Smooth muscle cell (in vitro differentiated cells): ENCODE results near the gene RPSA. TPM values are rescaled to one million over a fixed set of nuclear protein-coding genes. Genes with fewer than 3 reads are reported as not detected.

ENCODE experiments used
- DNase-seq: peaks from one replicate; lab custom pipeline; 2025; ENCODE audit not compliant: unreplicated experiment; lab: John Stamatoyannopoulos, UW
- H2AFZ ChIP-seq: fragments of 200-600 bp; sonication (generic); 2 replicates; pipeline ENCODE4 v1.6.0; 2016; ENCODE audit warnings: antibody characterized with exemption, low read depth, mild to moderate bottlenecking
- H3F3A ChIP-seq: fragments of 200-600 bp; sonication (generic); 2 replicates; pipeline ENCODE4 v1.6.0; 2017; ENCODE audit warnings: antibody characterized with exemption, low read depth
- H3K27ac ChIP-seq: fragments of 200-600 bp; sonication (generic); 2 replicates; pipeline ENCODE4 v1.5.1; 2016; ENCODE audit warnings: low read depth, mild to moderate bottlenecking
- H3K27me3 ChIP-seq: fragments of 200-600 bp; sonication (generic); 2 replicates; pipeline ENCODE4 v1.6.1; 2016; ENCODE audit warnings: low read depth, mild to moderate bottlenecking
- H3K36me3 ChIP-seq: fragments of 200-600 bp; sonication (generic); 2 replicates; pipeline ENCODE4 v1.5.1; 2016; ENCODE audit warnings: low read depth
- H3K4me1 ChIP-seq: fragments of 200-600 bp; sonication (generic); 2 replicates; pipeline ENCODE4 v1.5.1; 2016; ENCODE audit warnings: low read depth
- H3K4me2 ChIP-seq: fragments of 200-600 bp; sonication (generic); 2 replicates; pipeline ENCODE4 v1.6.0; 2016; ENCODE audit warnings: mild to moderate bottlenecking
- H3K4me3 ChIP-seq: fragments of 200-600 bp; sonication (generic); 2 replicates; pipeline ENCODE4 v1.5.1; 2016; ENCODE audit warnings: mild to moderate bottlenecking
- H3K79me2 ChIP-seq: fragments of 200-600 bp; sonication (generic); 2 replicates; pipeline ENCODE4 v1.6.0; 2016; ENCODE audit warnings: low read depth, mild to moderate bottlenecking
- H3K9ac ChIP-seq: fragments of 200-600 bp; sonication (generic); 2 replicates; pipeline ENCODE4 v1.6.0; 2016; ENCODE audit warnings: low read depth
- H3K9me3 ChIP-seq: fragments of 200-600 bp; sonication (generic); replicated peaks from 2 replicates; pipeline ENCODE4 v1.5.1; 2016; ENCODE audit warnings: low read depth
- H4K20me1 ChIP-seq: fragments of 200-600 bp; sonication (generic); 2 replicates; pipeline ENCODE4 v1.6.0; 2016; ENCODE audit warnings: low read depth
- WGBS: methylation state at CpG from one replicate; pipeline ENCODE4 v1.1.7; 2016; ENCODE audit warnings: low lambda C conversion rate; 5-methylcytosine and 5-hydroxymethylcytosine counted together
- polyA plus RNA-seq: library from polyadenylated mRNA; unstranded; fragments of >200 nt; fragmentation: Nextera tagmentation; extraction: Ambion mirVana; gene quantifications from 2 replicates; pipeline ENCODE4 v1.2.1, GENCODE V29; 2016
- total RNA-seq: library from RNA; depleted of rRNA; stranded (reverse); fragments of >200 nt; gene quantifications from 2 replicates; pipeline ENCODE4 v1.2.3, GENCODE V29; 2014
- TF ChIP-seq, protein P1 (sequence below): fragments of 200-600 bp; sonication (generic); IDR thresholded peaks from 2 replicates; pipeline ENCODE4 v1.5.1; 2017; ENCODE audit warnings: borderline replicate concordance, mild to moderate bottlenecking, antibody characterized with exemption; ENCODE audit not compliant: insufficient read depth, poor library complexity, severe bottlenecking

Gene RPSA
- total and polyA plus RNA-seq, 2 experiments from 2014 or later, result 355 to 1,254 TPM

DNA sequence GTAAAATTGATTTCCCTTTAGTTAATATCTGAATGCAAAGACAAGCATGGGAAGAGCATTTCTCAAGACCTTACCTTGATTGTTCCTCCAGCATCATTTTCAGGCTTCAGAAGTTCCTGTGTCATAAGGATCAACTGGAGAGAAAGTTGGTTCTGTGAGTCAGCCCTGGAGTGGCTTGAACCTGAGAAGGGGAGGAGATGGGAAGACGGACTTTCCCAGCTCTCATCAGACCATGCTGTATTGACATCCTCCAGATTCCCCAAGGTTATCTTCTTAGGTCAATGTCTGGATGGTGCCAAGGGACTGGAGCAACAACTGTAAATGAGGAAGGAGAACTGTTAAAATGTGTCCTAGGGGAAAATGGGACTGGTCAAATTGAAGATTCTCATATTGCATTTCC, 21.0 kb downstream of the RPSA start:
- no peaks in the 10 kb centered on the region for H3K9me3 ChIP-seq
- H3K27me3 ChIP-seq, result no peaks in the 10 kb centered on the region
- no peaks in the 10 kb centered on the region for H3K4me1 ChIP-seq
- H3K36me3 ChIP-seq, result no peaks in the 10 kb centered on the region
- H4K20me1 ChIP-seq, result no peaks in the 10 kb centered on the region
- H2AFZ ChIP-seq, result no peak overlapping the region
- DNase-seq, result no peak
- H3K9ac ChIP-seq, result no peak overlapping the region
- WGBS, result 64% methylated on average over 1 of the region's 1 CpG
- H3K79me2 ChIP-seq, result no peaks in the 10 kb centered on the region
- no peak overlapping the region for H3K4me3 ChIP-seq
- H3K27ac ChIP-seq, result no peak overlapping the region
- TF ChIP-seq, protein P1, sequence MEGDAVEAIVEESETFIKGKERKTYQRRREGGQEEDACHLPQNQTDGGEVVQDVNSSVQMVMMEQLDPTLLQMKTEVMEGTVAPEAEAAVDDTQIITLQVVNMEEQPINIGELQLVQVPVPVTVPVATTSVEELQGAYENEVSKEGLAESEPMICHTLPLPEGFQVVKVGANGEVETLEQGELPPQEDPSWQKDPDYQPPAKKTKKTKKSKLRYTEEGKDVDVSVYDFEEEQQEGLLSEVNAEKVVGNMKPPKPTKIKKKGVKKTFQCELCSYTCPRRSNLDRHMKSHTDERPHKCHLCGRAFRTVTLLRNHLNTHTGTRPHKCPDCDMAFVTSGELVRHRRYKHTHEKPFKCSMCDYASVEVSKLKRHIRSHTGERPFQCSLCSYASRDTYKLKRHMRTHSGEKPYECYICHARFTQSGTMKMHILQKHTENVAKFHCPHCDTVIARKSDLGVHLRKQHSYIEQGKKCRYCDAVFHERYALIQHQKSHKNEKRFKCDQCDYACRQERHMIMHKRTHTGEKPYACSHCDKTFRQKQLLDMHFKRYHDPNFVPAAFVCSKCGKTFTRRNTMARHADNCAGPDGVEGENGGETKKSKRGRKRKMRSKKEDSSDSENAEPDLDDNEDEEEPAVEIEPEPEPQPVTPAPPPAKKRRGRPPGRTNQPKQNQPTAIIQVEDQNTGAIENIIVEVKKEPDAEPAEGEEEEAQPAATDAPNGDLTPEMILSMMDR, result no peak
- H3F3A ChIP-seq, result no peaks in the 10 kb centered on the region
- no peak overlapping the region for H3K4me2 ChIP-seq

DNA sequence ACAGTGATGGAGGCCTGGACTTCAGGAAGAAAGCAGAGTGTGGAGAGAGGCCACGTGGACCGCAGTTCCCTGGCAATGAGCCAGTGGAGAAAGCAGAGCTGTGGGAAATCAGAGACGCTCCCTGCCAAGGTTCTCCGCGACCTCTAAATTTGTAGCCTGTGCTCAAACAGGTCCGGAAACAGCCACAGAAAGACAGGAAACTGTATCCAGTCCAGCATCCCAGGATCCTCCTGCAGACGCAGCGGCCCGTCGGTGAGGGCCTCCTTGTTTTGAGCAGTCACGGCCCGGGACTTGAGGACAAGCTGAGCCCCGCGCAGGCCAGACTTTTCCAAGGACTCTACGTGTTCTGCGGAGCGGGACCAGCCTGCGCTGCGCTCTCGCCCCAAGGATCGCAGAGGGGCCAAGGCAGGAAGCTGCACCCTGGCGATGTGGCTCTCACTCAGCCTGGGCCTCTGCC, 22.3 kb downstream of the RPSA start:
- Histone ChIP-seq H4K20me1 (no peaks in the 10 kb centered on the region), H2AFZ (no peak overlapping the region), H3K4me1 (no peaks in the 10 kb centered on the region), H3K36me3 (no peaks in the 10 kb centered on the region), H3K79me2 (no peaks in the 10 kb centered on the region), H3K9me3 (no peaks in the 10 kb centered on the region), H3K9ac (no peak overlapping the region), H3K27ac (no peak overlapping the region), H3F3A (no peaks in the 10 kb centered on the region), H3K4me2 (no peak overlapping the region), H3K4me3 (no peak overlapping the region), H3K27me3 (no peaks in the 10 kb centered on the region)
- DNase-seq, result no peak
- TF ChIP-seq, protein P1, result no peak
- WGBS, result 94% methylated on average over 21 of the region's 22 CpGs

DNA sequence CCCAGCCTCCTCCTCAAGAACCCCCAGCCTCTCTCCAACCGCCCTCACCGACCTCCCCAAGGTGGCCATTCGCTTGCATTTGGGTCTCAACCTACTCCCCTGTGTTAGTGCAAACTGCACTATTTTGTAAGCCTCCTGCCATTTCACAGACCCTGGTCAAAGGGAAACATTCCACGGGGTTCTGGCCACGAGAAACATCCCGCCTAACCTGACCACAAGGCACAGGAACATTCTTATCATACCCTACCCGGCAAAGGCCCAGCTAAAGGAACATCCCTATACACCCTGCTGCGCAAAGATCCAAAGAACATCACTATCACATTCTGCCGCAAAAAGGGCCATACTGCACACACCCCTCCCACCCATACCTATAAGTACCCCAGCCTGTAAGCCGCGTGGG, 22.9 kb downstream of the RPSA start:
- Histone ChIP-seq H3K4me1 (no peaks in the 10 kb centered on the region), H3K79me2 (no peaks in the 10 kb centered on the region), H3K36me3 (no peaks in the 10 kb centered on the region), H3K27ac (no peak overlapping the region), H3F3A (no peaks in the 10 kb centered on the region), H3K4me2 (no peak overlapping the region), H2AFZ (no peak overlapping the region), H3K9ac (no peak overlapping the region), H3K27me3 (no peaks in the 10 kb centered on the region), H3K4me3 (no peak overlapping the region), H4K20me1 (no peaks in the 10 kb centered on the region), H3K9me3 (no peaks in the 10 kb centered on the region)
- no peak for DNase-seq
- 95% methylated on average over 11 of the region's 11 CpGs for WGBS
- TF ChIP-seq, protein P1, result no peak

DNA sequence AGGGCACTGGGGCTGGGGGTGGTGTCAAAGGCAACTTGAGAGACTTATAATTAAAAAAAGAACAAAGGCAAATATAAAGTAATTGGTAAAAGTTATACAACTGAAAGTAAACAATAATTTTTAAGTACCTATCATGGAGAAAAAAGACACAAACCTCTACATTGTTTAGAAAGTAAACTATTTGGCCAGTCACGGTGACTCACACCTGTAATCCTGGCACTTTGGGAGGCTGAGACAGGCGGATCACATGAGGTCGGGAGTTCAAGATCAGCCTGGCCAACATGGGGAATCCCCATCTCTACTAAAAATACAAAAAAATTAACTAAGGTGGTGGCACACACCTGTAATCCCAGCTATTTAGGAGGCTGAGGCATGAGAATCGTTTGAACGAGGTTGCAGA, 25.8 kb downstream of the RPSA start:
- Histone ChIP-seq H3K27ac (no peak overlapping the region), H3K9ac (no peak overlapping the region), H3K4me1 (no peaks in the 10 kb centered on the region), H3K79me2 (no peaks in the 10 kb centered on the region), H3K4me3 (no peak overlapping the region), H2AFZ (no peak overlapping the region), H3K36me3 (no peaks in the 10 kb centered on the region), H3K9me3 (no peaks in the 10 kb centered on the region), H3K4me2 (no peak overlapping the region), H3K27me3 (no peaks in the 10 kb centered on the region), H4K20me1 (no peaks in the 10 kb centered on the region), H3F3A (no peaks in the 10 kb centered on the region)
- DNase-seq, result no peak
- TF ChIP-seq, protein P1, result no peak
- WGBS, result 89% methylated on average over 5 of the region's 5 CpGs
